ENCODE measurements around the gene NPTN.
"Not testable (repeated sequence)": the region's sequence is repeated elsewhere in the genome, so short reads cannot be mapped to it uniquely, and the experiment has no call there.

The NPTN gene

GRCh38 chr15:73600413-73601335 is 32.5 kb downstream of the NPTN start:
- DNase-seq: no peak

DNA sequence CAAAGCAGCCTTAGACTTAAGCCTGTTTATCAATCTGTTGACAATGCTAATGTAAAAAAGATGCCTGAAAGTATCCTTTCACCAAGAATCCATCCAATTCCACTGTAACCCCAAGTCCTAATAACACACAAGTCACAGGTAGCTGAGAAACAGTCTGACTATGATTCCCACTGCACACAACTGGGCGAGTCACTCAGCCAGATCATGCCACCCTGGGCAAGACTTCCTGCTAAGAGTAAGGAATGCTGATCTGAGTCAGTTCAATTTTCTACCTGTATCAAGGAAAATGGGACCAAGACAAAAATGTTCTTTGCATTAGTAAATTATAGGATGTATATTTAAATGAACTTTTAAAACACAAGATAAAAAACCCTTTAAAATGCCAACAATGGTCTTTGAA is 33.3 kb downstream of the NPTN start:
- no peak for DNase-seq

GRCh38 chr15:73598530-73599160 is 34.5 kb downstream of the NPTN start:
- no peak for DNase-seq

DNA sequence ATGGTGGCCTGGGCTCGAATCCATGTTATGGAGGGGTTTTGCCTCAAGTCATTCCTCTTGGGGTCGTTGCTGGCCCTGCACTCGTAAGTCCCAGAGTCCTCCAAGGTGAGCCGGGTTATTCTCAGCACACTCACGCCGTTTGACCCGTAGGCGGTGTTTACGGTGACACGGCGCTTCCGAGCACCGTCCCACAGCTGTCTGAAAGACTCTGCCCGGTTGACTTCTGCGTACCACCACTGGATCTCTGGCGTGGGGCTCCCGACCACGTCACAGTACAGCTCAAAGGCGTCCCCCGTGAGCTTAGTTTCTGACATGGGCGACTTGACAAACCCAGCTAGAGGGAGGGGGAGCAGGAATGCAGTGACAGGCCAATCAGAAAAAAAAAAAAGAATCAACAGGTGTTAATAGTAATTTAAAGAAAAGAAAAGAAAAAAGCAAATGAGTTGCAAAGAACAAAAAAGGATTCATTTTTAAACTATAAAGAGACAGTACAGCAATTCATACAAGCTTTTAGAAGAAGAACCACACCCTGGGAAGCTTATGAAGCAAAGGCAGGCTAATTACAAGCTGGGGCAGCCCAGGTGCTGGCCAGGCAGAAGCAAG is 36.1 kb downstream of the NPTN start:
- no peak for DNase-seq

- DNase-seq: no peak
Measured at GRCh38 chr15:73596174-73596573, 37.0 kb downstream of the NPTN start.

- no peak for DNase-seq
Measured at GRCh38 chr15:73594109-73594508, 39.1 kb downstream of the NPTN start.

DNA sequence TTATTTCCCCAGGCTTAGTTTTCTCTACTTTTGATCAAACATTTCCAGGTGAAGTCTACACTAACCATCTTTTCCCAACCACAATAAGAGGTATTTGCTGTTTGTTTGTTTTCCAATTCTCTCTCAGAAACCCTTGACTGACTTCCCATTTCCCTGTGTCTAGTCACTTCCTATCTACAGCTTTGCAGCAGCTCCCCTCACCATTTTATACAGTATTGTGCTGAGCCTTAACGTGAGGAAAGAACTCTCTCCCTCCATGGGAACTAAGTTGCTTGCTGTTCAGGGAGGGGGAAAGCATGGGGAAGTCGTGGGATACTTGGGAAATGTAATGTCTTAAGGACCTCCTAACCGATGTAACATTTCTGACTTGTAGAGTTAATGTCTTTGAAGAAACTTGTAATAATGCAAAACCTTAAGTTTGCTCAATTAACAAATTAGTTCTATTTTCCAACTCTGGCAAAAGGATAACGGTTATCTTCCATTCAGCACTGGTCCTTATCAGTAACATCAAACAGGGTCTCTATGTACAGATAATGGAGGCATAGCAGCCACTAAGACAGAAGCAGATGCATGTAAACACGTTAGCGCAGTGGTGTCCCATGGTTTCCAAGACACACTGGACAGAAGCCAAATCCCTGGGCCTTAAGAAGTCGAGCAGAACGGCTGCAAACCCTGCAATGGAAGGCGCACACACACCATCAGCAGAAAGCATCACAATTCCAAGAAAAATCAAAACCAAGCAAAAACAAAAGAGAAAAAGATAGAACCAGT is 39.7 kb downstream of the NPTN start:
- DNase-seq: no peak

DNA sequence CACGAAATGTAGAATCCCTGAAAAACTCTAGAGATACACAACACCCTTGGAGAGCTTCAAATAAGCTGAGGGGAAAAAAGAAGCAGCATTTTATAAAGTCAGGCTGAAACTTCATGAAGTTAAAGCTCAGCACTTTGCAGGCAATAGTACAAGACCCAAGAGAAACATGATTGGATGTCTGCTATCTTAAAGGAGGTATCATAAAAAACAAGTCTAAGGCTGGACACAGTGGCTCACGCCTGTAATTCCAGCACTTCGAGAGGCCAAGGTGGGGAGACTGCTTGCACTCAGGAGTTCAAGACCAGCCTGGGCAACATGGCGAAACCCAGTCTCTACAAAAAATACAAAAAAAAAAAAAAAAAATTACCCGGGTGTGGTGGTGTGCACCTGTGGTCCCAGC is 42.9 kb downstream of the NPTN start:
- DNase-seq: no peak

GRCh38 chr15:73589766-73590165 is 43.4 kb downstream of the NPTN start:
- no peak for DNase-seq

DNA sequence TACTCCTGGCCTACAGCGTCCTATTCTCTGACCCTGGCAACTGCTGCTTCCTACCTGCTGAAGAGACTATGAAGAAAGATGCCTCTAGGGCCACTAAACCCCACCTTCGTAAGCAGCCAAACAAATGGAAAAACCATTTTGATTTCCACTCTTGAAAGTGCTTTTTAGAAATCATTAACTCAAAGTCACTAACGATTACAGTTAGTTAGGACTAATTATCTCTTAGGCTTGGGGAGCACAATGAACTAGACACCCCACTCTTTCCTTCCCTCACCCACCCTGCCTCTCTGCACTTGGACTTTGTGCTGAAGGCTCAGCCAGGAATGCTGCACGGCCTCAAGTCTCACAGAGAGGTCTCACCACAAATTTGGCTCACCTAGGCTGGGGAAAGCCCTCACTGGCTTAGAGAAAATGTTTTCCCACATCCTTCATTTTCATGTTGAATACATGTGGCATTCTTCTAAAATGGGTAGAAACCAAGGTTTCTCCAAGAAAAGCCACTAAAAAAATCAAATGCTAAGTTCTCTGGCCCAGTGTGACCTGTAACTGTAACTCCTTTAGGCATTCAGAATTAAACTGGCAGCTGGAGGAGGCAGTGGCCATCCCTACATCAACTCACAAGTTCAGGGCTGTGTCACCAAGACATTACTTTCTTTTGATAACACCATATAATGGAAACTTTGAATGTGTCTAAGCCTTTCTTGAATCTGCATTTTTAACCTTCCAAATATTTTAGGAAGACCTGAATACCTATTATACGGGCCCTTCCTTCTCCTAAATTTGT is 47.1 kb downstream of the NPTN start:
- no peak for DNase-seq

DNA sequence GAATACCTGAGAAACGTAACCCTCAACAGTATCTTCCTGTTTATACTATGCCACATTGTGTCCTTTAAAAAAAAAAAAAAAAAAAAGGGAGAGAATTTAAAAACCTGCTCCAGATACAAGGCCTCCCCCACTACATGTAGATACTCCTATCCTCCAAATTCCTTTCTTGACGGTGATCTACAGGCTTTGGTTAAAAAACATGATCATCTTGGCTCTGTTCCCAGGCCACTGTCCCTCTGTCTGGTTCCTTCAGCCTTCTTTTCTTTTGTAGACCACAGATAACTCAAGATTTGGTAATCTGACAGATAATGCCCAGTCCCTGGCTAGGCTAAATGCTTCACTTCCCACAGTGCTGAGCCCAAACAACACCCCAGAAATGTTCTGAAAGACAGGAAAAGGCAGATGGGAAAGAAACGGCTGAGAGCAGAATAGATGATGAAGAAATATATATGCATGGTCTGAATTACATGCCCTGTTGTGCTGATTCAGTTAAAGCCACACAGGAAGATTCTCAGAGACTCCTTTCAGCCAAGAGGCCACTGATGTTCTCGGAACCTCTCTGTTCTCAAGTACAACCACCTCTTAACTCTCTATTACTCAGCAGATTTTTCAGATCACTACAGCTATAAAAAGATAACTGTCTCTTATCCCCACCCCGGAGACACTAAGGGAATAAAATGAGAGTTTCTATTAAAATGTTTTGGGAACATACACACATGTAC is 48.3 kb downstream of the NPTN start:
- DNase-seq: no peak

GRCh38 chr15:73583544-73583943 is 49.6 kb downstream of the NPTN start:
- no peak for DNase-seq

- no peak for DNase-seq
Measured at GRCh38 chr15:73582851-73583379, 50.3 kb downstream of the NPTN start.

DNA sequence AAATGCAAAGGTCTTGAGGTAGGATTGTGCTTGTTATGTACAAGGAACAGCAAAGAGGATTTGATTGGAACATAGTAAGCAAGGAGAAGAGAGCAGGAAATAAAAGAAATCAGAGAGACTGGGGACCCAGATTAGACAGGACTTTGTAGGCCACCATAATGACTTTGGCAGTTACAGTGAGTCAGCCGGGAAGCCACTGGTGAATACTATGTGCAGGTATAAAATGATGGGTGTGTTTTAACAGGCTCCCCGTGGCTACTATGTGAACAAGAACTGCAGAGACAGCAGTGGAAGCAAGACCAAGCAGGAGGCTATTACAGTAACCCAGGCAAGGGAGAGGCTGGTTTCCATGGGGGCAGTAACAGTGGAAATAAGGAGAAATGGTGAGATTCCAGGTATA is 55.2 kb downstream of the NPTN start:
- no peak for DNase-seq

GRCh38 chr15:73577593-73577992 is 55.6 kb downstream of the NPTN start:
- not testable (repeated sequence) for DNase-seq

DNA sequence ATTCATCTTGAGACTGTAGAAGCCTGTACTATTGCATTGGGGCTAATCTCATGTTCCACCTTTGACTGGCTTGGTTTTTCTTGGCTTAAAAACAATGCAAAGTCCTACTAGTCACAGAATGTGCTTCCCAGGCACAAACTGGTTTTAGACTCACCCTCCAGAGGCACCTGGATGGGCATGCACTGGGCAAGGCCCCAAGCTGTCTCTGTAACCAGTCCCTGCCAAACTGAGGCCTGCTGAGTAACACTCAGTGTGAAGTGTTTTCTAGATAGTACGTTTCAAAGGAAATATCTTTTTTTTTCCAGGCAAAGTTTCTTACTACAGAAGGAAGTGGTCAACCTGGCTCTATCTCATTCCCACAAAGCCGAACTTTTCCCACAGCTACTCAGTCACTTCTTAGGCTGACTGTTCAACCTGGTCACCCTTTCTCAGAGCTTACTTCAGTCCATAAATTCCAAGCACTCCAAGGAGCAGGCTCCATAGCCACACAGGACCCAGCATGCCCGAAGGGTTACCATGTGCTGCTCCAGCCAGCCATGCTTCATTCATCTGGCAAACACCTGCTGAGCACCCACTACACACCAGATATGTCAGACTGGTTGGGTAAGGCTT is 57.4 kb downstream of the NPTN start:
- DNase-seq: no peak

- DNase-seq: no peak
Measured at GRCh38 chr15:73573572-73573971, 59.6 kb downstream of the NPTN start.

DNA sequence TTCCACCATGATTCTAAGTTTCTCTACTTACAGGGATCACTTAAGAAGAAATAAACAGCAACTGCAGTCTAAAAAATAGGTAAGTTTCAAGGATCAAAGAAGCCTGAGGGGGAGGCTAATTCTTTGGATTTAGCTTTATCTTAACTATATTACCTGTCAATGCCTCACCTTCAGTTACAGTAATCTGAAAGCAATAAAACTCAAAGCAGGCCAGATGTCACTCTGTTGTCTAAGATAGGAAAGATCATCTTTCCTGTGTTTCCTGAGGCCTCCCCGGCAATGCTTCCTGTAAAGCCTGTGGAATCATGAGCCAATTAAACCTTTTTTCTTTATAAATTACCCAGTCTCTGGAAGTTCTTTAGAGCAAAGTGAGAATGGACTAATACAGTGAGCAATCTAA is 60.2 kb downstream of the NPTN start:
- no peak for DNase-seq

- DNase-seq: no peak
Measured at GRCh38 chr15:73572296-73572695, 60.9 kb downstream of the NPTN start.

- no peak for DNase-seq
Measured at GRCh38 chr15:73571346-73571745, 61.8 kb downstream of the NPTN start.
